GM12878 (cell line): ENCODE measurements around the gene COX17. TPM values are rescaled to one million over a fixed set of nuclear protein-coding genes. Genes with fewer than 3 reads are reported as not detected.

Experiments
- BCLAF1 ChIP-seq: fragments of 450-650 bp; IDR thresholded peaks from 2 replicates; pipeline ENCODE4 v1.6.1; 2017; ENCODE audit warnings: antibody characterized with exemption, mild to moderate bottlenecking, moderate library complexity
- CBFB ChIP-seq: IDR thresholded peaks from 2 replicates; pipeline ENCODE4 v1.6.1; 2016; ENCODE audit warnings: antibody characterized with exemption, low read depth
- CBX3 ChIP-seq: fragments of 200-600 bp; sonication (generic); IDR thresholded peaks from 2 replicates; pipeline ENCODE4 v1.6.1; 2016; ENCODE audit warnings: low read depth, borderline replicate concordance
- CREB1 ChIP-seq: IDR thresholded peaks from 2 replicates; pipeline ENCODE4 v1.6.1; 2012; ENCODE audit warnings: low read depth, mild to moderate bottlenecking, inconsistent platforms
- EP300 ChIP-seq, 2 experiments: fragments of 150-350 bp in 1 of 2; IDR thresholded peaks; 2 replicates each; pipeline ENCODE4 v1.6.1; 2011 to 2012; ENCODE audit warnings: low read depth in 2 of 2, low read length in 2 of 2, borderline replicate concordance in 1 of 2, improper control_type of control experiment in 1 of 2, inconsistent platforms in 1 of 2; ENCODE audit not compliant: control insufficient read depth in 1 of 2
- ESRRA ChIP-seq: IDR thresholded peaks from 2 replicates; pipeline ENCODE4 v1.6.1; 2012; ENCODE audit warnings: mild to moderate bottlenecking, low read length, improper control_type of control experiment
- GABPA ChIP-seq: IDR thresholded peaks from 2 replicates; pipeline ENCODE4 v1.6.1; 2014; ENCODE audit warnings: antibody characterized with exemption, low read depth, mild to moderate bottlenecking, inconsistent platforms
- HDGF ChIP-seq: fragments of 450-650 bp; IDR thresholded peaks from 2 replicates; pipeline ENCODE4 v1.6.1; 2016; ENCODE audit warnings: antibody characterized with exemption
- KLF5 ChIP-seq: fragments of 450-650 bp; IDR thresholded peaks from 2 replicates; pipeline ENCODE4 v1.6.1; 2014; ENCODE audit warnings: mild to moderate bottlenecking; ENCODE audit not compliant: partially characterized antibody
- MTA2 ChIP-seq: fragments of 450-650 bp; IDR thresholded peaks from 2 replicates; pipeline ENCODE4 v1.6.1; 2016; ENCODE audit warnings: low read depth, mild to moderate bottlenecking, moderate library complexity
- NBN ChIP-seq: fragments of 450-650 bp; IDR thresholded peaks from 2 replicates; pipeline ENCODE4 v1.6.1; 2016
- NFYA ChIP-seq: IDR thresholded peaks from 2 replicates; pipeline ENCODE4 v1.6.1; 2011; ENCODE audit warnings: low read depth, mild to moderate bottlenecking, low read length, improper control_type of control experiment, borderline replicate concordance
- NR2F1 ChIP-seq: fragments of 450-650 bp; conservative IDR thresholded peaks from 2 replicates; pipeline ENCODE4 v1.6.1; 2017; ENCODE audit warnings: mild to moderate bottlenecking
- PAX5 ChIP-seq: IDR thresholded peaks from 2 replicates; pipeline ENCODE4 v1.6.1; 2011; ENCODE audit warnings: low read depth, low read length, borderline replicate concordance
- RBBP5 ChIP-seq: fragments of 200-600 bp; sonication (generic); conservative IDR thresholded peaks from 2 replicates; pipeline ENCODE4 v1.6.1; 2016
- SMARCA5 ChIP-seq: fragments of 450-650 bp; IDR thresholded peaks from 2 replicates; pipeline ENCODE4 v1.6.1; 2017; ENCODE audit warnings: mild to moderate bottlenecking
- SMC3 ChIP-seq: IDR thresholded peaks from 2 replicates; pipeline ENCODE4 v1.6.1; 2011; ENCODE audit warnings: low read length, improper control_type of control experiment, borderline replicate concordance
- SREBF2 ChIP-seq: IDR thresholded peaks from 2 replicates; pipeline ENCODE4 v1.6.1; 2012; ENCODE audit warnings: mild to moderate bottlenecking, low read length
- STAT3 ChIP-seq: IDR thresholded peaks from 2 replicates; pipeline ENCODE4 v1.6.1; 2011; ENCODE audit warnings: low read depth, low read length, improper control_type of control experiment
- TAF1 ChIP-seq: IDR thresholded peaks from 2 replicates; pipeline ENCODE4 v1.6.1; 2011; ENCODE audit warnings: mild to moderate bottlenecking, low read depth, low read length, borderline replicate concordance
- YBX1 ChIP-seq: fragments of 450-650 bp; IDR thresholded peaks from 2 replicates; pipeline ENCODE4 v1.6.1; 2016; ENCODE audit warnings: antibody characterized with exemption
- ZNF622 ChIP-seq: fragments of 450-650 bp; IDR thresholded peaks from 2 replicates; pipeline ENCODE4 v1.6.1; 2017; ENCODE audit warnings: mild to moderate bottlenecking, inconsistent platforms
- ZNF687 ChIP-seq: fragments of 450-650 bp; IDR thresholded peaks from 2 replicates; pipeline ENCODE4 v1.6.1; 2017; ENCODE audit warnings: mild to moderate bottlenecking, moderate library complexity
- polyA plus RNA-seq, 11 experiments: library from polyadenylated mRNA; depleted of rRNA in 4 of 11; unstranded in 6 of 11; stranded (reverse) in 5 of 11; fragments of >200 nt; fragmentation: Nextera tagmentation in 4 of 11; fragmentation: Illumina TruSeq in 1 of 11; extraction: Ambion mirVana in 4 of 11; extraction: Trizol in 1 of 11; gene quantifications; 1 replicate in 1 of 11; 2 replicates in 10 of 11; pipeline versions ENCODE4 v1.2.1 to v1.2.3, GENCODE V29; 2011 to 2016; ENCODE audit warnings: inconsistent platforms in 2 of 11, missing spikeins in 2 of 11, low read depth in 1 of 11
- total RNA-seq, 4 experiments: library from RNA; depleted of rRNA in 3 of 4; stranded (reverse); fragments of >200 nt in 3 of 4; fragmentation: Illumina TruSeq in 1 of 4; extraction: Trizol in 1 of 4; gene quantifications; 2 replicates each; pipeline versions ENCODE4 v1.2.1 to v1.2.3, GENCODE V29; 2013 to 2021

COX17 gene
- total and polyA plus RNA-seq, 10 of the 15 experiments (the other 5 are each of a cell fraction or from before 2014, with no cell fraction given): 111 to 717 (median 243) TPM

GRCh38 chr3:119700269-119700919 lies 23.2 kb upstream of the COX17 start (continued):
- TF ChIP-seq CBX3 (no peak), RBBP5 (no peak), ESRRA (no peak), SMARCA5 (no peak), NFYA (no peak), CREB1 (0 out of 2 replicates have a peak, but pooled peaks have one; percentile 35), GABPA (0 out of 2 replicates have a peak, but pooled peaks have one; percentile 51), BCLAF1 (no peak), TAF1 (no peak), STAT3 (no peak), MTA2 (peak; percentile 91), PAX5 (0 out of 2 replicates have a peak, but pooled peaks have one; percentile 39), HDGF (peak; percentile 58; the same call in 1 of the 2 replicates), SMC3 (no peak), YBX1 (no peak), NBN (peak; percentile 68; the same call in 1 of the 2 replicates), CBFB (0 out of 2 replicates have a peak, but pooled peaks have one; percentile 13), KLF5 (no peak), SREBF2 (no peak), NR2F1 (no peak), ZNF687 (peak; percentile 83), EP300 (IDR thresholded peaks at IDR 0.05; ENCODE audit: borderline replicate concordance in 1 of 2, control insufficient read depth in 1 of 2, low read depth in 2 of 2, low read length in 2 of 2) (peak in 1 of 2 experiments; percentile 83; a peak in 2 of 4 replicates), ZNF622 (no peak)
